DOHH2 (cell line): ENCODE data around the gene CD63.

Source experiments
- CTCF ChIP-seq: fragments of 200-600 bp; sonication (generic); IDR thresholded peaks from one replicate; pipeline ENCODE4 v1.5.1; 2014; ENCODE audit warnings: antibody characterized with exemption, mild to moderate bottlenecking, low read depth, low read length; ENCODE audit not compliant: poor library complexity, severe bottlenecking
- EZH2phosphoT487 ChIP-seq: fragments of 200-600 bp; sonication (generic); IDR thresholded peaks from 2 replicates; pipeline ENCODE4 v1.6.1; 2017; ENCODE audit warnings: borderline replicate concordance, mild to moderate bottlenecking, antibody characterized with exemption, low read length, moderate library complexity, mixed read lengths

DNA sequence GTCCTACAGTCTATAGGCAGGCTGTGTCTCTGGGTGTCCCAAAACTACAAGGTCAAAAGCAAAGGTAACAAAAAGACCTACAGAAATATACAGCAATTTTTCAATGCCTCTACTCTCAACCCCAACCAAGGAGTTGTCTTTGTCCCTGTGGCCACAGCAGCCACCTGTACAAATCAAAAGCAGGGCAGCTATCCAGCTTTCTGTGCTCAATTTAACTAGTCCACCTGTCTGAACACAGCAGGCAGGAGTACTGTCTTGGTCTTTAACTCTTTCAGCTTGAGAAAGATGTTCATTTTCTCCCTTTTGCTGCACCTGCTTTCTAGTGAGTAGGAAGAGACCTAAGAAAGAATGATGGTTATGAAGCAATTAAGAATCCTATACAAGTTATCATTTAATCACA is 33.8 kb upstream of the CD63 start:
- TF ChIP-seq CTCF, result no peak
- no peak for TF ChIP-seq EZH2phosphoT487
